ENCODE data around the gene TRIM64C.
"Not testable (repeated sequence)": the region's sequence is repeated elsewhere in the genome, so short reads cannot be mapped to it uniquely, and the experiment has no call there.

TRIM64C gene

DNA sequence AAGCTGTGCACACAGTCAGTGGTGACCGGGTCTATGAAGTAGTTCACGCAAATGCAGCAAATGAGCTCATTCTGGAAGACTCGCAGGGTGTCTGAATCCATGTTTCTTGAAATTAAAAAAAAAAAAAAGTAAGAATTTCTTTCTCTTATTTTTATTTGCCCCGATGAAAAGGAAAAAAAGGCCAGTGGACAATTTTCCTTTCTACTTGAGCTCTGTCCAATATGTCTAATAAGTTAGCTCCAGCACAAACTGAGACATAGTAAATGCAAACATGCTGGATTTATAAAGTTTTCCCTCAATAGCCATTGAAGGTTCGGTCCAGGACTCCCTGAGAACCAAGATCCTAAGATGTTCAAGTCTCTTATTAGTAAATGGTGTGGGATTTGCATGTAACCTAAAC, at the start of gene TRIM64C:
TSS of gene TRIM64C (minus strand) at position 101 of the 400 bp plus-strand sequence. CDS start at position 101, 0 bp downstream.
- DNase-seq (ENCODE audit: low read depth): not testable (repeated sequence)

GRCh38 chr11:49102356-49102755, 43.4 kb upstream of the TRIM64C start:
- DNase-seq (ENCODE audit: low read depth): not testable (repeated sequence)

DNA sequence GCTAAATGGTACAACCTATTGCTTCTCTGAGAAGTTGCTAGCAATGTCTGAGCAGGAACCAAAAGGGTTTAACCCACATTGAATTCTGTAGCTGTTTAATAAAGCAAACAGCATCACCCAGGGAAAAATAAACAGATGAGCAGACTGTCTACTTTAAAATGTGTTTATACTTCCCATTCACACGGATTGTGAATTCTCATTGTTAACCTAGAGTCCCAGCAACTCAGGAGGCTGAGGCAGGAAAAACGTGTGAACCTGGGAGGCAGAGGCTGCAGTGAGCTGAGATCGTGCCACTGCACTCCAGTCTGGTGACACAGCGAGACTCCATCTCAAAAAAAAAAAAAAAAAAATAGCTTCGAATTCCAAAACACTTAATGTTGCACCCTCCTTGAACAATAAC, 11.0 kb upstream of the TRIM64C start:
- DNase-seq (ENCODE audit: low read depth): not testable (repeated sequence)

DNA sequence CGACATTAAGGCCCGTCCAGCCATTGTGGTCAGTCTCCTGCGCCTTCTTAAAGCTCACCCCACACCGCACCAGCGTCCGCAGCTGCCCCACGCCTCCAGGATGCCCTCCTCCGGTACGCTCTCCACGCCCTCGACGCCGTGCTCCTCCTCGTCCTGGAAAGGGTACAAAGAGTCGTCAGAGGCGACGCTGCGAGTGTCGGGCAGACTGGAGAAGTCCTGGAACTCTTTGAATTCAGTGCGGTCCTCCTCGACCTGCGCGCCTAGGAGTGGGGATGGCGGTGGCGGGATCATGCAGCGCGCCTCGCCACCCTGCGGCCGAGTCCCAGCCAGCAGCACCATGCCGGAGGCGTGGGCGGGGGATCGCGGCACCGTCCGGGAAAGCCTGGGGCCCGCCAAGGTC, 9.1 kb downstream of the TRIM64C start:
- not testable (repeated sequence) for DNase-seq (ENCODE audit: low read depth)

DNA sequence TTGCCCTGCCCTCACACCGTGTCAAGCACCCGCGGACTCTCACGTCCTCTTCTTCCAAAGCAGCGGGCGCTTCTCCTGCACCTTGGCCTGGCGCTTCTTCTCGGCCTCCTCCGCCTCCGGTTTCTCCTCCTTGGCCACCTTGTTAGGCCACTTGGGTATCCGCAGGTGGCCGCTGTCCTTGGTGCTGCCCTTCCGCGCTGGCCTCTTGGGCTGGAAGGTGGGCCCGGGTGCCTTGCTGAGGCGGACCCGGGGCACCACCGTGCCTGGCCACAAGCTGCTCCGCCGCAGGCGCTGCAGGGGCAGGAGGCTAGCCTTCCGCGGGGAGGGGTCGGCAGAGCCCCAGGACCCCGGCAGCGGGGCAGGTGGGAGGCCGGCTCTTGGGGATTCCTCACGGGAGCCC, 10.7 kb downstream of the TRIM64C start:
- not testable (repeated sequence) for DNase-seq (ENCODE audit: low read depth)

DNA sequence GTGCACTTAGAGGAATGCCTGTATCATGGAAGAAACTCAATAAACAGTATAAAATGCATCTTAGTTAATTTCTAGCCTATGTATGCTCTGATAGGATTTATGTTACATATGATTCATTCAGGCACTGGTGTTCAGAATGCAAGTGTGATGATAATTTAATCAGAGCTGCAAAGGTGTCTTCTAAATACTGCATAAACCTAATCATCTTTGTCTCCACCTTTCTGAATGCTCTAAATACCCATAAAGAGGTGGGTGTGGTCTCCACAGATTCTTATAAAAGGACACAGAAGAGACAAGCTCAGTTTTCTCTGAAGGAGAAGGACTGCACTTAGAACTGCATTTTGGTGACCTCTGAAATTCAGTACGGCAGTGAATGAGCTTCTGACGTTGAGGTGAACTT, 30.4 kb downstream of the TRIM64C start, which contains the start of gene TRIM49B:
TSS of gene TRIM49B (plus strand) at position 301 of the 400 bp plus-strand sequence. CDS start 2,777 bp downstream, outside the sequence.
- not testable (repeated sequence) for DNase-seq (ENCODE audit: low read depth)
